Adipocyte (in vitro differentiated cells): ENCODE data around the gene ADCY4.

Experiments used
- DNase-seq: peaks from one replicate; pipeline ENCODE4 v3.0.0-alpha.2; 2015; ENCODE audit warnings: low read depth
- H3K27me3 ChIP-seq: replicated peaks from 2 replicates; pipeline ENCODE4 v1.7.0; 2013; ENCODE audit warnings: mild to moderate bottlenecking, low read length, moderate library complexity; ENCODE audit not compliant: control insufficient read depth, insufficient read depth
- H3K36me3 ChIP-seq: 2 replicates; pipeline ENCODE4 v1.7.0; 2013; ENCODE audit warnings: low read length, mild to moderate bottlenecking, moderate library complexity; ENCODE audit not compliant: control insufficient read depth, insufficient read depth, severe bottlenecking
- H3K4me1 ChIP-seq: 2 replicates; pipeline ENCODE4 v1.7.0; 2013; ENCODE audit warnings: mild to moderate bottlenecking, low read length, moderate library complexity; ENCODE audit not compliant: control insufficient read depth, insufficient read depth
- H3K4me3 ChIP-seq: 2 replicates; pipeline ENCODE4 v1.7.0; 2013; ENCODE audit warnings: mild to moderate bottlenecking, low read length, moderate library complexity
- H3K9ac ChIP-seq: 2 replicates; pipeline ENCODE4 v1.7.0; 2013; ENCODE audit warnings: mild to moderate bottlenecking, low read length, moderate library complexity
- H3K9me3 ChIP-seq: 2 replicates; pipeline ENCODE4 v1.7.0; 2013; ENCODE audit warnings: mild to moderate bottlenecking, low read length, moderate library complexity; ENCODE audit not compliant: control insufficient read depth

ADCY4 gene

DNA sequence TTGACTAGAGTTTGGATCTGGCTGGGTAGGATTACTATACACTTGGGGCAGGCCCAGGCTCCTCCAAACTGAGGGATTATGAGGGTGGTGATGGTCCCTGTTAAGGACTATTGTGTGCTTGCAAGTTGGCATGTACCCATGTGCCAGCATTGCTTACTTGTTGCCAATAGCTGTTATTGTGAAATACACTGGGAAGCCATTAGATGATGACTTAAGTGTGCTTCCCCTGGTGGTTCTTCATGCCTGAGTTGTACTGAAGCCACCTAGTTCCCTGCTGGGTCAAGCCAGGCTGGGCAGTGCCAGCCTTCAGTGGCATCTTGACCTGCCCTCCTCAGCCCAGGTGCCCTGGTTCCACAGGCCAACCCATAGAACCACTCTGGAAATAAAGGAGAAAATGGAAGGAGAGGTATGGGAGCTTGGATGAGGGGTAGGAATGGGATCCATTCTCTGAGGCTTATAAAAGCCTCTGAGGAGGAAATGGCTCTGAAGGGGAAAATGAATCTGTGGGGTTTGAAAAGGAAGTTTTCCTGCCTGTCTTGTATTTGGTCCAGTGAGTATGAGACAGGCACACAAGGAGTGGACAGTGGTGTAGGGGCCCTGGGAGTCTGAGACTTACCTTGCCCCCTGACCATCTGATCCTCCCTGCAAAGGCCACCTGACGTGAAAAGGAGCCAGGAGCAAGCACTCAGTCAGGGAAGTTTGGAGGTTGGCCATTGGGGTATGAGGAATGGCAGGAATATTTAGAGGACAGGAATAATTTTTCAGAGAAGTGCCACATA lies 22.8 kb downstream of the ADCY4 start:
- peak overlapping the region; percentile 68 for H3K4me3 ChIP-seq
- H3K4me1 ChIP-seq: peaks cover 24% of the 10 kb centered on the region
- peak; percentile 56 for DNase-seq
- H3K9ac ChIP-seq: peak overlapping the region; percentile 61
- H3K9me3 ChIP-seq: no peaks in the 10 kb centered on the region
- H3K36me3 ChIP-seq: peaks cover 1% of the 10 kb centered on the region
- H3K27me3 ChIP-seq: peaks cover 7% of the 10 kb centered on the region

- Histone ChIP-seq H3K9ac (peak within 1 kb of the TSS; percentile 61), H3K27me3 (peaks cover 5% of the 10 kb centered on the region), H3K9me3 (no peaks in the 10 kb centered on the region), H3K36me3 (peaks cover 12% of the 10 kb centered on the region), H3K4me3 (peak within 1 kb of the TSS; percentile 68), H3K4me1 (peaks cover 22% of the 10 kb centered on the region)
- DNase-seq: peak; percentile 55
Measured at GRCh38 chr14:24310646-24311604, 23.9 kb downstream of the ADCY4 start, which contains the start of gene LTB4R. LTB4R (plus strand) TSS chr14:24311502; CDS start chr14:24315652, 4,150 bp downstream.

DNA sequence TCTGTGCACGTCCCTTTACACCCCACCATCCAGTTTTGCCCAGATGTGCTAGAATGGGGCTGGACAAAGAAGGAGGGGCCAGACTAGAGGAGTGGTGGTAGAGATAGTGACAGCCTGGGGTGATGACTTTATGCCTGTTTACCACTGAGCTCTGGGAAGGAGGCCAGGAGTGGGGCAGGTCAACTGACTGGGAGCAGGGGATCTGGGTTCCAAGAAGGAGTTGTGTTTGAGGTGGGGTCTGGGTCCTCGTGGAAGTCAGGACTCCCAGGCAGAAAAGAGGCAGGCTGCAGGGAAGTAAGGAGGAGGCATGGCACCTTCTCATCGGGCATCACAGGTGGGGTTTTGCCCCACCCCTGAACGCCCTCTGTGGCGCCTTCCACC lies 24.6 kb downstream of the ADCY4 start:
- H3K4me3 ChIP-seq: peak overlapping the region; percentile 68
- no peaks in the 10 kb centered on the region for H3K27me3 ChIP-seq
- peaks cover 19% of the 10 kb centered on the region for H3K36me3 ChIP-seq
- H3K9me3 ChIP-seq: no peaks in the 10 kb centered on the region
- peaks cover 22% of the 10 kb centered on the region for H3K4me1 ChIP-seq
- no peak for DNase-seq
- peak overlapping the region; percentile 54 for H3K9ac ChIP-seq

GRCh38 chr14:24309538-24310264 lies 25.2 kb downstream of the ADCY4 start, which contains the start of gene LTB4R2:
LTB4R2 (plus strand) TSS chr14:24310140; CDS start chr14:24310665, 525 bp downstream.
- peak within 1 kb of the TSS; percentile 68 for H3K4me3 ChIP-seq
- no peaks in the 10 kb centered on the region for H3K9me3 ChIP-seq
- DNase-seq: no peak
- H3K9ac ChIP-seq: peak within 1 kb of the TSS; percentile 54
- H3K4me1 ChIP-seq: peaks cover 22% of the 10 kb centered on the region
- H3K36me3 ChIP-seq: peaks cover 24% of the 10 kb centered on the region
- no peaks in the 10 kb centered on the region for H3K27me3 ChIP-seq

DNA sequence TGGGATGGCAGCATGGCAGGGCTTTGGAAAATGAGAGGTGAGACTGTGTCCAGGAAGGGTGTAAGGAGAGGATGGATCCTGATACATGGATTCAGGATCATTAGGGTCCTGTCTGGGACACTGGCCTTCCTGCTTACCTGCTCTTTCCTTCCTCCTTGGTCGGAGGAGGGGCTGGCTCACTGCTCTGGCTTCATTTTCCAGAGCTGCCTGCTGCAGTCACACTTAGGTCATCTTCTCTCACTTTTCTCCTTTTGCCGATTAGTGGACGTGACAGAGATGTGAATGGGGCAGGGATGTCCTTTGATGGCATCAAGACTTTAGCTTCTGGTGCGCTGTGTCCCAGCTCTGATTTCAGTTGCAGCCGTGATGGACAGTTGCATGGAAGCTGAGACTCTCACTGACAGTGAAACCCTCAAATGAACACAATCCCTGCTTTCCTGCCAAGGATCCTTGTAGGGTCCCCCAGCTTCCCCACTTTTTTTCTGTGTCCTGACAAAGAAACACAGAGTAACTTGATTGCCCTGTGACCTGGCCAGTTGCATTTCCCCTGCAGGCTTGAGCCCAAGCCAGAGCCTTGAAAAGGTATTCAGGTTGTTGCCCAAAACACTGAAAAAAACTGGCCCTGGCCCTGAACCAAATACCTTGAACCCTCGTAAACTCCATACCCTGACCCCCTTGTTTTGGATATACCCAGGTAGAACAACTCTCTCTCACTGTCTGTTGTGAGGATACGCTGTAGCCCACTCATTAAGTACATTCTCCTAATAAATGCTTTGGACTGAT lies 26.3 kb downstream of the ADCY4 start:
- H3K9me3 ChIP-seq: no peaks in the 10 kb centered on the region
- no peak for DNase-seq
- H3K27me3 ChIP-seq: no peaks in the 10 kb centered on the region
- H3K4me1 ChIP-seq: peaks cover 22% of the 10 kb centered on the region
- no peak overlapping the region for H3K9ac ChIP-seq
- H3K36me3 ChIP-seq: peaks cover 36% of the 10 kb centered on the region
- H3K4me3 ChIP-seq: no peak overlapping the region

DNA sequence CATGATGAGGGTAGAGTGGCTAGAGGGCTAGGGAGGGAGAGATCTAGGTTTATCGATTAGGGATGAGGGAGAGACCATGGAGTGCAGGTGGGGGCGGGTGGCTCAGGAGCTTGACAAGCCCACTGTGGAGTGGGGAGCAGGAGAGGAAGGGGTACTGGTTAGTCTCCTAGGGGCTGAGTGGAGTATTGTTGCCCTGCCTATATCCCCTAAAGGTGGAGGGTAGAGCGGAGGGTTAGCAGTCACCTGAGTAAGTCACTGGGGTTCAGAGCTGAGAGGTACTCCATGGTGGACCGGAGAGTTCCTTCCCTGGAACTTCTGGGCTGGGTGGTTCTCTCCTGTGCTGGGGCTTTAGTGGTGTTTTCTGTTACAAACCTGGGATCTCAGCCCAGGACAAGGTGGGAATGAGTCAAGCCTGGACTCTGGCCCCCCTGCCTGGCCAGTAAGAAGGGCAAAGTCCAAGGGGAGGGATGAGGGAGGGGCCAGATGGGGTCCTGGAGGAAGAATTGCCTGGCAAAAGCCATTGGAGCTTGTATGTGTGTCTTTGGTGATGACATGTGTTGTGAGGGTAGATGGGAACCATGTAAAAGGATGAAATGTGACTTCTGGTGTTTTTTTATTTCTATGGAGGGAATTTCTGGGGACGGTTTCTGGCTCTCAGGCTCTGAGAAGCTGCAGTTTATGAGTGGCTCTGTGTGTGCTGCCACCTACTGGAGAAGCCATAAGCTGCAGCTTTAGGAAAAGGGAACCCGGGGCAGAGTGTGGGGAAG lies 27.1 kb downstream of the ADCY4 start, which contains the start of gene CIDEB:
Gene CIDEB (minus strand): TSS at position 403 of the 767 bp plus-strand sequence. CDS start 119 bp downstream, at position 284.
- DNase-seq: peak; percentile 84
- Histone ChIP-seq H3K4me3 (no peak within 1 kb of the TSS), H3K4me1 (peaks cover 22% of the 10 kb centered on the region), H3K9me3 (no peaks in the 10 kb centered on the region), H3K27me3 (no peaks in the 10 kb centered on the region), H3K9ac (no peak within 1 kb of the TSS), H3K36me3 (peaks cover 43% of the 10 kb centered on the region)

- DNase-seq: no peak
- H3K9me3 ChIP-seq: no peaks in the 10 kb centered on the region
- no peak overlapping the region for H3K4me3 ChIP-seq
- no peaks in the 10 kb centered on the region for H3K27me3 ChIP-seq
- H3K4me1 ChIP-seq: peaks cover 22% of the 10 kb centered on the region
- H3K36me3 ChIP-seq: peaks cover 49% of the 10 kb centered on the region
- H3K9ac ChIP-seq: no peak overlapping the region
Measured at GRCh38 chr14:24307156-24307574, 27.7 kb downstream of the ADCY4 start.

DNA sequence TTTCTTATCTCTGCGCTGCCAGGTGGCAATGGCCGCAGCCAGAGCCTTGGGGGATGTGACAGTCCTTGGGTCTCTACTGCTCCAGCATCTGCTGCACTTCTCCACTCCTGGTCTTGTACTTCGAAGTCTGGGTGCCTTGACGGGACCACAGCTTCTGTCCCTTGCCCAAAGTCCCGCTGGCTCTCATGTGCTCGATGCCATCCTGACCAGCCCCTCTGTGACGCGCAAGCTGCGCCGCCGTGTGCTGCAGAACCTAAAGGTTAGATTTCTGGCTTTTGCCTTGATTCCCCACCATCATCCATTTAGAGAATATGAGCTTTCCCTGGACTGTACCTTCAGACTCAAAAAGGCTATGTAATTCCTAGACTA lies 30.9 kb downstream of the ADCY4 start:
- Histone ChIP-seq H3K9me3 (no peaks in the 10 kb centered on the region), H3K36me3 (peaks cover 56% of the 10 kb centered on the region), H3K4me1 (peaks cover 19% of the 10 kb centered on the region), H3K27me3 (no peaks in the 10 kb centered on the region), H3K9ac (no peak overlapping the region), H3K4me3 (no peak overlapping the region)
- DNase-seq: no peak

GRCh38 chr14:24300326-24300980 lies 34.4 kb downstream of the ADCY4 start:
- Histone ChIP-seq H3K4me1 (peaks cover 23% of the 10 kb centered on the region), H3K9ac (peak overlapping the region; percentile 96), H3K36me3 (peaks cover 49% of the 10 kb centered on the region), H3K4me3 (peak overlapping the region; percentile 96), H3K9me3 (no peaks in the 10 kb centered on the region), H3K27me3 (no peaks in the 10 kb centered on the region)
- no peak for DNase-seq
